Measurements from ENCODE around the gene IDUA. TPM values are rescaled to one million over a fixed set of nuclear protein-coding genes. Genes with fewer than 3 reads are reported as not detected.

IDUA gene
- total and polyA plus RNA-seq, 12 donors: 4.6 to 13.3 (median 8.7) TPM

DNA sequence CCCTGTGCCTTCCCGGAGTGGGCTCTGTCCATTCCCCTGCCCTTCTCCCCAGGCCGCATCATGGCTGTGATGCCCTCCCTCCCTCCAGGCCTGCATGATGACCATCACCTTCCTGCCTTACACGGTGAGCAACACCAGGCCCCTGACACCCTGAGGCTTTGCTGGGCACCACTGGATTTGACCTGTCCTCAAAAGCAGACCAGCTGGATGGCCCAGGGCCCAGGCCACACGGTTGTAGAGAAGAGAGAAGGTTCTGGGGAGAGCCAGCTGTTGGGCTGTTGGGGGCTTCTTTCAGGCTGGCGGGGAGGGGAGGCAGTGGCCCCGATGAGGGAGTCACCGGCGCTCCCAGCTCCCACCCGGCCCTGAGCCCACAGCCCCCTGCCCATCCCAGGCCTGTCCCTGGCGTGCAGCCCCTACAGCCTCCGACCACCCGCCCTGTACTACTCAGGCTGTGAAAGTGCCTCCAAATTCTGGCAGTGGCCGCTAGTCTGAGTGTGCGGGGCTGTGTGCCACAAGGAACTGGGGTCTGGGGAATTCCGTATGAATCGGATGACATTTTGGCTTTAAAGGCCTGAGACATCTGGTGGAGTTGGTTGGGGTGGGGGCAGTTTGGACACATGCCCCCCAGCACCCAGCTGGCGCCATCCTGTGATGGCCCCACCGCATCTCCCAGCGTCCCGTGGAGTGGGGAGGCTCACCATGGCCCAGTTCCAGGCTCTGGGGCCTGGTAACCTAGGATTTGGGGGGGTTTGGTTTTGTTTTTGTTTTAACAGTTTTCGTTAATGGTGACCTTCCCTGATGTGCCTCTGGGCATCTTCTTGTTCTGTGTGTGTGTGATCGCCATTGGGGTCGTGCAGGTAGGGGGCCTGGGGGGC lies 35.0 kb upstream of the IDUA start:
- DNase-seq (peak in 1 of 2 donors; percentile 10), ATAC-seq (no peak)
- Histone ChIP-seq H3K4me3 (no peak overlapping the region), H3K27ac (no peak overlapping the region), H3K36me3 (peaks cover 0 to 56% (median 8%) of the 10 kb centered on the region in 9 donors), H3K9me3 (no peaks in the 10 kb centered on the region), H3K27me3 (no peaks in the 10 kb centered on the region), H3K4me1 (peaks cover 0 to 6% (median 0%) of the 10 kb centered on the region in 9 donors)
- WGBS, 2 donors: 87 to 89% methylated on average over 23 of the region's 23 CpGs
- intact Hi-C loops (cut with DNase I): loop anchor here in 1 of 10 donors (10.0 kb wide), 1 partner anchor 207 kb away; no protein-coding TSS in a partner anchor
- TF ChIP-seq, protein P1, sequence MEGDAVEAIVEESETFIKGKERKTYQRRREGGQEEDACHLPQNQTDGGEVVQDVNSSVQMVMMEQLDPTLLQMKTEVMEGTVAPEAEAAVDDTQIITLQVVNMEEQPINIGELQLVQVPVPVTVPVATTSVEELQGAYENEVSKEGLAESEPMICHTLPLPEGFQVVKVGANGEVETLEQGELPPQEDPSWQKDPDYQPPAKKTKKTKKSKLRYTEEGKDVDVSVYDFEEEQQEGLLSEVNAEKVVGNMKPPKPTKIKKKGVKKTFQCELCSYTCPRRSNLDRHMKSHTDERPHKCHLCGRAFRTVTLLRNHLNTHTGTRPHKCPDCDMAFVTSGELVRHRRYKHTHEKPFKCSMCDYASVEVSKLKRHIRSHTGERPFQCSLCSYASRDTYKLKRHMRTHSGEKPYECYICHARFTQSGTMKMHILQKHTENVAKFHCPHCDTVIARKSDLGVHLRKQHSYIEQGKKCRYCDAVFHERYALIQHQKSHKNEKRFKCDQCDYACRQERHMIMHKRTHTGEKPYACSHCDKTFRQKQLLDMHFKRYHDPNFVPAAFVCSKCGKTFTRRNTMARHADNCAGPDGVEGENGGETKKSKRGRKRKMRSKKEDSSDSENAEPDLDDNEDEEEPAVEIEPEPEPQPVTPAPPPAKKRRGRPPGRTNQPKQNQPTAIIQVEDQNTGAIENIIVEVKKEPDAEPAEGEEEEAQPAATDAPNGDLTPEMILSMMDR (IDR thresholded peaks at IDR 0.05): no peak

DNA sequence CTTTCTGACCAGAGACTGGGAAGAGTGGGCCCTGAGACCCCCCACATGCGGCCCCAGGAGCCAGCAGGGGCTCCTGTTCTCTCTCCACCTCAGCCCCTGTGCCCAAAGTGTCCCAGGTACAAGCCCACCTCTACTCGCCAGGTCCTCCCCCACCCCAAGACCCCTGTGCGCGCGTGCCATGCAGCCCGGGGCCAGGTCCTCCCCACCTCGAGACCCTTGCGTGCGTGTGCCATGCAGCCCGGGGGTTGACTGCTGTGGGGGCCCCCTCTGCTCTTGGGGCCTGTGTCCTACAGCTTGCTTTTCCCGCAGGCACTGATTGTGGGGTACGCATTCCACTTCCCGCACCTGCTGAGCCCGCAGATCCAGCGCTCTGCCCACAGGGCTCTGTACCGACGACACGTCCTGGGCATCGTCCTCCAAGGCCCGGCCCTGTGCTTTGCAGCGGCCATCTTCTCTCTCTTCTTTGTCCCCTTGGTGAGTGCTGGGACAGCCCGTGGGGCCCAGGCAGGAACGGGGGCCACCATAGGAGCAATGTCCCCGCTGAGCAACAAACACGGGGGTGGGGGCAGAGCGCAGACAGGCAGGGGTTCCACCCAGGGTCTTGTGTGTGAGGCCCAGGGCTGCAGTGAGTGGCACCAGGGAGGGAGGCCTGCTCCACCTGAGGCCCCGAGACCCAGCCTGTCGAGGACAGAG lies 33.8 kb upstream of the IDUA start:
- Histone ChIP-seq H3K27me3 (no peaks in the 10 kb centered on the region), H3K4me3 (no peak overlapping the region), H3K4me1 (peaks cover 0 to 5% (median 0%) of the 10 kb centered on the region in 9 donors), H3K27ac (no peak overlapping the region), H3K9me3 (no peaks in the 10 kb centered on the region), H3K36me3 (peaks cover 0 to 66% (median 14%) of the 10 kb centered on the region in 9 donors)
- WGBS, 2 donors: 96 to 97% methylated on average over 27 to 28 of the region's 28 CpGs
- DNase-seq: no peak
- TF ChIP-seq, protein P1 (IDR thresholded peaks at IDR 0.05): no peak
- intact Hi-C loops (cut with DNase I): loop anchor here in 1 of 10 donors (10.0 kb wide), 1 partner anchor 208 kb away; no protein-coding TSS in a partner anchor
- no peak for ATAC-seq

DNA sequence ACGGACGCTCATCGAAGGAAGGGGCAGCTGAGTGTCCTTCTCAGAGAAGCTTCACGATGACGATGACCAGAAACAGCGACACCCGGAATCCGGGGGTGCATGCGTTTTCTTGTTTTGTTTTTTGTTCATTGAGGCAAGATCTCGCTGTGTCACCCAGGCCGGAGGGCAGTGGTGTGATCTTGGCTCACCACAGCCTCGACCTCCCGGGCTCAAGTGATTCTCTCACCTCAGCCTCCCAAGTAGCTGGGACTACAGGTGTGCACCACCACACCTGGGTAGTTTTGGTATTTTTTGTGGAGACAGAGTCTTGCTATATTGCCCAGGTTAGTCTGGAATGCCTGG lies 33.3 kb upstream of the IDUA start:
- H3K4me3 ChIP-seq: no peak overlapping the region
- no peaks in the 10 kb centered on the region for H3K9me3 ChIP-seq
- 97 to 98% methylated on average over 13 of the region's 13 CpGs for WGBS, 2 donors
- DNase-seq (no peak), ATAC-seq (no peak)
- intact Hi-C loops (cut with DNase I): loop anchor here in 1 of 10 donors (10.0 kb wide), 1 partner anchor 209 kb away; no protein-coding TSS in a partner anchor
- H3K4me1 ChIP-seq: peaks cover 0 to under 1% (median 0%) of the 10 kb centered on the region in 9 donors
- TF ChIP-seq, protein P1 (IDR thresholded peaks at IDR 0.05): no peak
- peaks cover 0 to 72% (median 14%) of the 10 kb centered on the region in 9 donors for H3K36me3 ChIP-seq
- no peaks in the 10 kb centered on the region for H3K27me3 ChIP-seq
- no peak overlapping the region for H3K27ac ChIP-seq

DNA sequence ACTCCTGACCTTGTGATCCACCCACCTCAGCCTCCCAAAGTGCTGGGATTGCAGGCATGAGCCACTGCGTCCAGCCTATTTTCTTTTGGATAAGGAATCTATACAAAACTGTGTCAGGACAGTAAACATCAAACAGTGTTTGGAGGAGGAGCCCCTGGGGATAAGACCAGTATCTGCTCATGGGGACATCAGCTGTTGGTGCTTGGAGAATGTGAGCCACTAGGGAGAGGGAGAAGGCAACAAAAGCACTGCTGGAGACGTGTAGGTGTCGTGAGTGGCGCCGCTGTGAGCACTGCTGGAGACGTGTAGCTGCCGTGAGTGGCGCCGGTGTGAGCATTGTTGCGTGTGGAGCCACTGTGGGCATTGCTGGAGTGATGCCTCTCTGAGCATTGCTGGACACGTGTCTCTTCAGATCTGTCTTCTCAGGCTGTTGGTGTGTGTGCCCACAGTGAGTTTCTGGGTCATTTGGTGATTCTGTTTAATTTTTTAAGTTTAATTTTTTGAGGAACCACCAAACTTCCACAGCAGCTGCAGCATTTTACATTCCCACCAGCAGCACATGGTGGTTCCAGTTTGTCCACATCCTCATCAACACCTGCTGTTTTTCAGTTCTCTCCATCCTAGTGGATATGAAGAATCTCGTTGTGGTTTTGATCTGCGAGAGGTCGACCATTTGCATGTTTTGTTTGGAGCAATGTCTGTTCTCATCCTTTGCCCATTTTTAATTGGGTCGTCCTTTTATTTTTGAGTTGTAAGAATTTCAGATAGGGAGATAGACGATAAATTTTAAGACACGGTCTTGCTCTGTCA lies 32.4 kb upstream of the IDUA start:
- no peak for DNase-seq
- Histone ChIP-seq H3K4me1 (no peaks in the 10 kb centered on the region), H3K27me3 (no peaks in the 10 kb centered on the region), H3K4me3 (no peak overlapping the region), H3K9me3 (no peaks in the 10 kb centered on the region), H3K27ac (no peak overlapping the region), H3K36me3 (peaks cover 0 to 79% (median 14%) of the 10 kb centered on the region in 9 donors)
- intact Hi-C loops (cut with DNase I): loop anchor here in 1 of 10 donors (10.0 kb wide), 1 partner anchor 210 kb away; no protein-coding TSS in a partner anchor
- TF ChIP-seq, protein P1 (IDR thresholded peaks at IDR 0.05): no peak
- no peak for ATAC-seq
- WGBS, 2 donors: 91% methylated on average over 17 of the region's 17 CpGs
